ENCODE data around the gene ASTN2.

GRCh38 chr9:116697887-116698286, 717.0 kb downstream of the ASTN2 start:
- no peak for TF ChIP-seq EZH2 (IDR thresholded peaks at IDR 0.05; ENCODE audit: insufficient read depth, poor library complexity, severe bottlenecking)
- no peak for TF ChIP-seq EZH2phosphoT487 (IDR thresholded peaks at IDR 0.05; ENCODE audit: insufficient read depth, low read depth)

All from GM23248 (cell line).